HG03457 (cell line): ENCODE data around the gene VSX1.

Source experiments
- ATAC-seq: cut with Tn5 transposase; IDR thresholded peaks from one replicate; pipeline ENCODE4 v1.9.1; 2021; ENCODE audit warnings: moderate number of reproducible peaks; ENCODE audit not compliant: unreplicated experiment

Gene VSX1

DNA sequence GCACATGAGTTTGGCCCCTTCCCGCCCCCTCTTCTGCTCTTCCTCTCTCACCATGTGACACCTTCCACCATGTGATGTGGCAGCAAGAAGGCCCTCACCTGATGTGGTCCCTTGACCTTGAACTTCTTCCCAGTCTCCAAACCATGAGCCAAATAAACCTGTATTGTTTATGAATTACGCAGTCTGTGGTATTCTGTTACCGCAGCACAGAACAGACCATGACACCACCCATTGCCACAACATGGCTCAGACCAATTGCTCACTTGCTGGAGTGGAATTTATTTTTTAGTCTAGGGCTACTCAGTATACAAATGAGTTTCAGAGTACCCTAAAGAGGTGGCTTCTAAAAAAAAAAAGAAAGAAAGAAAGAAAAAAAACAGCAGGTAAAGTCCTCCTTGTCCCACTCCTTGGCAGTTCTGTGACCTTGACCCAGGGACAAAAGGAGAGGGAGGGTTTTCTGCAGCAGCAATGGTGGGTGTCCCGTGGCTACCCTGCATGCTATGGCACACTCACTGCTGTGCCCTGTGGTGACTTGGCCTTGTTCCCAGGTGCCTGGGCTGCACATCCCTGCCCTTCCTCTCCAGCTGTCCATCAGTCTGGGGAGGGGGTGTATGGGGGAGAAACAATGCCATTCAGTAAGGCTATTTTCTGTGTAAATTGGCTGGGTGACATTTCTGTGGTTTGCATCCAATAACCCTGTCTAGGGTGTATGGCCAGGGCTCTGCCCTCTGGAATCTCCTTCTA lies 5.4 kb upstream of the VSX1 start:
- no peak for ATAC-seq

DNA sequence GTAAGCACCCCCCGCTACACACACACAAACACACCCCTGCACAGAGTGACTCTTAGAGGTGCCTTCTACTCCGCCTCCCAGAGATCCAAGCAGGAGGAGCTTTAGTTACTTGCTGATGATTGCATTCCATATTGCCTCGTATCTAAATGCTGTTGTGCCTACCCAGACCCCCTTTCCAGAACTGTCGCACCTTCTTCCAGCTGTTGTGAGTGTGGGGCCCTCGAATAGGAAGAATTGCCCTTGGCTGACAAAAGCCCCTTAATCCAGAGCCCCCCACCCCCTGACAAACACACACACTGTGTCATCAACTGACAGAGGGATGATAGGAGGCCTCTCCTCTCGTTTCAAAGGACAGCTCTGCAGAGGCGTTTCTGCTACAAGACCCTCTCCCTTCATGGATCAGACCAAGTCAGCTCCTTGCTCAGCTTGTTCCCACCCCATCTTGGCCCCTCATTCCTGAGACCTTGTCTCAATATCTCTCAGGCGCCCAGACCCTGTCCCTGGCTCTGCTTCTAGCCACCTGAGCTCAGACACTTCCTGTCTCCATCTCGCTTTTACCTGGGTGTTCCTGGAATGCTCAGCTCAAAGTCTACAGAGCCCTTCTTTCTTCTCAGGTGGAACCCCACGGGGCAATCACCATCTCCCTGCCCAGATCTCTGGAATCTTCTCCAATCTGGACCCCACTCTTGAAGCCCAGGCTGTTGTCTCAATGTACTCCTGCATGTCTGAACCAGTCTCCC lies 4.0 kb upstream of the VSX1 start:
- no peak for ATAC-seq

DNA sequence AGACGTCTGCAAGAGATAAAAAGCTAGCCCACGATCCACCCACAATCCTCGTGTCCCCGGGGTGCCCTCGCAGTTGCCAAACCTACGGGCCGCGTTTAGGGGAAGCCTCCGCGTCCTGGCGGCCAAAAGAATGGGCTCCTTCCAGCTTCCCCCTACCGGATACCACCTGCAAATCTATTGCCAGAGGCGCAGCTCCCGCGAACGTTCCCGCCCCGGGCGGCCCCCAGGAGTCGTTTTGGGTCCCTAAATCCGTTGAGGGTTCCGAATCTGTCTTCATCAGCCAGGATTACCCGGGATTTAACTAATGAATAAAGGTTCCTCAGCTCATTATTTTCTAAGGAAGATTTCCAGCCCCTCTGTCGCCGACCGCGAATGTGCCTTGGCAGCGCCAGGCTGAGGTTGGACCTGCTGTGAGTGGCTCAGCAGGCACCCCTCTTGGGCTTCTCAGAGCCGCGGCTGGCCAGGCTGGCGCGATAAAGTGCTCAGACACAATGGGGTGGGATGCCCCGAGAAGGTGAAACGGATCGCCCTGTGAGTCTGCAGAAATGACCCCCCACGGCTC lies 2.8 kb upstream of the VSX1 start:
- ATAC-seq = no peak

DNA sequence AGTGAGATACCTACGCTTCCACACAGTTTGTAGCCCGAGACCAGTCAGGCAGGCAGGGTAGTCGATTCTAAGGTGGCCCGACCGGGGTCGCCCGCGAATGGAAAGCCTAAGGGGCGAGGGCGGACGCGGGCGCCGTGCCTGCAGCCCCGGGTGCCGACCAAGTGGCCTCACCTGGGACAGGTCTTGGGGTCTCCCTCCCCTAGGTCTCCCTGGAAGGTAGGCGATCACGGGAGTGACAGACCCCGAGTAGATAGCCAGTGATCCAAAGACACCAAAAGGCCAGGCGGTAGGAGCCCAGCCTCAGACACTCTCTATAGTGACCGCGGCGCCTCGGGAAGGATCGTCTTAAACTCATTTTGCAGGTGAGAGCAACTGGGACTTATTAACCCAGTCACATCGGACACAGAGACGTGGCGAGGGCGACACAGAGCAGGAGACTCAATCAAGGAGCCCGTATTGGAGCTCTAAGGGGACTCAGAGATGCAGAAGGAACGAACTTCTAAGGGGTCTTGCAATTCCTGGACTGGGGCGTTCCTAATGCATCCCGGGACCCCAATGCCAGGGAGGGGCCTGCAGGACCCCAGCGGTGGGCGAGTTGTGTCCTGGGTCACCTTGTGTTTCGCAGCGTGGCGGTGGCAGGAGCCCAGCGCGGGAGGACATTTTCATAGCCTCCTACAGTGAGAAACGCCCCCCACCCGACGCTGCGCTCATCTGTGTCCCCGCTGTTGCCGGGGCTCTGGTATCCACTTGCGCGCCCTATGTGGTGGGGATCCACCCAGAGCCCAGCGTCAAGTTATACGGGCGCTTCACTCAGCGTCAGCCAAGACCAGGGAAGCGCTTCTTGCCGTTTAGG lies 2.1 kb upstream of the VSX1 start:
- ATAC-seq = no peak

DNA sequence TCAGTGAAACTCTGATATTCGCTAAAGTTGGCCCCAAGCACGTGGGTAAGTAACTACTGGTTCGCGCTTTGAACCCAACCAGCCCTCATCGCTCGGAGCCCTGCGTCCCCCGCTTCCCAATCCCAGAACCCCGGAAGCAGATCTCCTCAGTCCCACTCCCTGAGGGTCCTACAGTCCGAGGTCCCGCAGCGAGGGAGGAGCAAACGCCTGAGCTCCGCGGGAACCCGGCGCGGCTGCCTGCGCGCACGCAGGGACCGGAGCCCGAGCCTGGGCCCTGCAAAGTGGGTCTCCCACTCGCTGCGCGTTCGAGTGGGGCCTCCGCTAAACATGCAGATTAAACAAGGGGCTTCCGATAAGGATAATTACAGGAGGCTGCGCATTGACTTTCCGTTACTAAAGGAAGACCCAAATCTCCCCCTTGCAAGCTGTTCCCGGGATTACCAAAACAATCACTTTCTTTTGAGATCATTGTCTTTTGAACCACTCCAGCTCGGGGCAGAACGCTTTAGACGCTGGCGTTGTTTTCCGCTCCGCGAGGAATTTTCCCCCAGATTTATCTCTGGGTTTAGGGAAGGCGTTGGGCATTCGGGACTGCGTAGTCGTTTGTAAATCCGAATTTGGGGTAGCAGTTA lies 1.3 kb upstream of the VSX1 start:
- no peak for ATAC-seq

DNA sequence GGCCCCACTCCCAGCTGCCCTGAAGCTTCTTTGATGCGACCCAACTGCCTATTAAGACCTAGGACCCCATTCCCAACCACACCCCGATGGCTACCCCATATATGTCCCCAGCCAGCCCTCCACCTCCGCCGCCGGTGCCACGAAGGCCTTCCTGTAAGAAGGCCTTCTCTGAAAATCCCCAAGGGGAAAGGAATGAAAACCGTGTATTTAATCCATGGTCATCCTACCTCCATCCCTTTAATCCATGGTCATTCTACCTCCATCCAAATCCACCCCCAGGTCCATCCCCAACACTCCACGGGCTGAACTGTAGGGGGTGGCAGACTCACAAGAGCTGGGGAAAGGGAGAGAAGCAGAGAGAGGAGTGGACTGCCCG lies 545 bp upstream of the VSX1 start:
- ATAC-seq = no peak

DNA sequence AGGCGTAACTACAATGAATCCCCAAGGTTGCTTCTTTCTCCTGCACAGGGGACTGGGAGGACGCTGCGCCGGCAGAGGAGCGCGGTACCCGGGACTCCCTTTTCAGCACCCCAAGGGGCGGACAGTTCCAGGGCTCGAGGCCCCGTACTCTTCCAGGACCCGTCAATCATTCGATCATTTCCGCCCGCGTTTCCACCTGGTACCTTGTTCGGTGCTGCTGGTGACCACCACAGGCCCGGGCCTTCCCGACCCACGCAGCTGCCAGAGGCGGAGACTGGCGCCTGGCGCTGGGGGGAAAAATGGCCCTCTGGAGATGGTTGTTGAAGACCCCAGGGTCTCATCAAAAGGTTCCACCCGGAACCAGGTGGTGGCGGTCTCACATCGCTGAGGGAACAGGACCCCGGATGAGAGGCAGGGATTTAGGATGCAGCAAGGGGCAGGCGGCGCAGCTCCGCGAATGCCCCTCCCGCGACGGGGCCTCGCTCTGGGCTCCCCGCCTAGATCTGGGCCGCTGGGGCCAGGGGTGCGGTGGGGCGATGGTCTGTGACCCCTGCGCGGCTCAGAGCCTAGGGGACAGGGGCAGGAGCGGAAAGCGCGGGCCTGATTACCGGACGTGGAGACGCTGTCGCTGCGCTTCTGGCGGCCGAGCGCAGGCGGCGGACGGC lies 744 bp downstream of the VSX1 start:
- ATAC-seq = no peak

DNA sequence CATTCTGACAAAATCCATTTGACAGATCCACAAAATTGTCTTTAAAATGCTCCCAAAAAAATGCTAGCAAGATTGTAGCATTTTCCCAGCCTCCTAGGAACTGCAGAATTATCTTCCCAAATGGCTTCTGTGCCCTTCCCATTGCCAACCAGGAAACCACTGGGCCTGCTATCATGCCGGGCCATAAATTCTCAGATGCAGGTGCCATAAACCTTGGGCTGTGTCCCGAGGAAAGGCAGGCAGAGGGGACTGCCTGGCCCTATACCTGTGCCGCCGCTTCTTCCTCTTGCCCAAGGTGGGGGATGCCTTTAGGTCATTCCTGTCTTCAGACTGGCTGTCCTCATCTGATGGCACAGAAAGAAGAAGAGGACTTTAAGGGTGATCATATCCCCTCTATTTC lies 2.8 kb downstream of the VSX1 start:
- no peak for ATAC-seq

DNA sequence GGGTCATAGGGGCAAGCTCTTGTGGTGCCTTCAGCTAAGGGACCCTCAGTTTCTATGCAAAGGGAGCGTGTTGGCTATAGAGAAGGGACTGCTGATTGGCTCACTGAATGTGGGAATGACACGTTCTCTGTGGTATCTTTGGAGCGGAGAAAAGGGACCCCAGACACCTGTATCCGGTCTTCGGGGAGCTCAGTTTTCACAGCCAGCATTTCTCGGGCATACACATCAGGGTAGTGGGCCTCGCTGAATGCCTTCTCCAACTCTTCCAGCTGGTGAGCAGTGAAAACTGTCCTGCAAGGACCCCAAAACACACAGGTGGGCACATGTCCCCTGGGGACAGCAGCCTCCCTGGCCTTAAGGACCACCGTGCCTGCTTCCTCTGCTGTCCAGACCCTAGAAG lies 3.3 kb downstream of the VSX1 start:
- ATAC-seq = no peak

DNA sequence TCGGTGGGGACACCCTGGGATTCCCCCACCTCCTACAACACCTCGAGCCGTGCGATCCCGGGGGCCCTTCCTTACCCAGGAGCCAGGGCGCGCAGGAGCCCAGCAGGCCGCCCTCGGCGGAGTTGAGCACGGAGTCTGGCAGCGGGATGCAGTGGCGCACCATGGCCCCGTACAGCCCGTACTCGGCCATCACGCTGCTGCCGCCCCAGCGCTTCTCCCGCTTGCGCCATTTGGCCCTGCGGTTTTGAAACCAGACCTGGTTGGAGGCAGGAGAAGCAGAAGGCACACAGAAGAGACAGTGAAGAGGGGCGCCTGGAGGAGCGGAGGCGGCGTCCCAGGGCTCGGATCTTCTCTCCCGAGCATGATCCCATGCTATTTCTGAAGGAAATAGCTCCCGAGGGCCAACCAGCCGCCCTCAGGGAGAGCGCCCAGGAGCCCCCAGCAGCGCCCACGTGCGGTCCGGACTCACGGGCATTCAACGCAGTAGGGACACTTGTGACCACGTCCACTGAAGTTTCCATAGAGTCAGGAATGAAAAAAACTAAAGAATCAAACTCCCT lies 4.3 kb downstream of the VSX1 start:
- no peak for ATAC-seq

DNA sequence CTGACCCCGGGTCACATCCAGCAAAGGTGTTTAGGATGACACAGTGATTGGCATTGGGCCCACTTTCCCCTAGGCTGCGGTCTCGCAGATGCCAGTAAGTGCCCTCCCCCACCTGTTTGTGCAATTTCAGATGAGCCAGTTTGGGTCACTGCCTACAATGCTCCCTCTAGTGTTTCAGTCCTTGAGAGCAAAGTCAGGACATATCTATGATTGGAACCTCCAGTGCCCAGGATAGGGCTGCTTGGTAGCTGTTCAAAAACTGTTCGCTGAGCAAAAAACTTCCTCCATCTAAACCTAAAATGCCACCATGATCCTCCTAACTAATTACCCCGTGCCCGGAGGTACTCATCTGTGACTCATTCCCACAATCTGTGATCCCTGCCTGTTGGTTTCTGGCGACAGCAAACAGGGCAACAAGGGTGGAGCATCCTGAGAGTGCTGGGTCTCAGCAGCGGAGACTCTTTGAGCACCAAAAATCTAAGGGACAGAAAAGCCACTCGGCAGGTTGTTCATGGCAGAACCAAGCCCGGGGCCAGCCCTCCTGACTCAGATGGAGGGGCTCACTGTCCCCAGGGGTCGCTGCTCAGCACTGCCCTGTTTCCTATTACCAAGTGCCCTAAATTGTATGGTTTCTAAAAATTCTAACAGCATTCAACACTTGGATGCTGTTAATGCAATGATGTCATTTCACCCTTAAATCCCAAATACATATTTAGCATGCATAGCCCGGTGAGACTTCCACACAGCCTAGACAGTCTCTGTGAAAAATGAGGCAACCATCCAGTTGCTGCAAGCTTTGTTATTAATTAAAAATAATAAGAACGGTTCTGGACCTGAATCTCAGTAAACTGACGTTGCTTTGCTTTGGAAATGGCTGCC lies 5.0 kb downstream of the VSX1 start:
- ATAC-seq = no peak

DNA sequence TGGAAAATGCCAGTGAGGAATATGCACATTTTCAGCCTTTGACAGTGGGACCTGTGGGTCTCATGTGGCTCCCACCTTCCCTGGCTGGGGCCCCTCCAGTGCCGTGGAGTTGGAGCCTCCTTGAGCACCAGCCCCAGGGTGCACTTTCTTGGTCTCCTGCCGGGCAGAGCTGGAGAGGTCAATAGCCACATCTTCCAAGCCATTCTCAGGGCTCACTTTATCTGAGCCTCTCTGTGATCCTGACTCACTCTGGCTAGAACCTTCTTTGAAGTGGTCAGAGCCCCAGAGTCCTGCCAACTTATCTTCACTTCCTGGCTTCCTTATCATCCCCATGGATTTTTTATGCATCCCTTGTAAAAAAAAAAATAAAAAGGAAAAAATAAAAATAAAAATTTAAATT lies 5.7 kb downstream of the VSX1 start:
- no peak for ATAC-seq

DNA sequence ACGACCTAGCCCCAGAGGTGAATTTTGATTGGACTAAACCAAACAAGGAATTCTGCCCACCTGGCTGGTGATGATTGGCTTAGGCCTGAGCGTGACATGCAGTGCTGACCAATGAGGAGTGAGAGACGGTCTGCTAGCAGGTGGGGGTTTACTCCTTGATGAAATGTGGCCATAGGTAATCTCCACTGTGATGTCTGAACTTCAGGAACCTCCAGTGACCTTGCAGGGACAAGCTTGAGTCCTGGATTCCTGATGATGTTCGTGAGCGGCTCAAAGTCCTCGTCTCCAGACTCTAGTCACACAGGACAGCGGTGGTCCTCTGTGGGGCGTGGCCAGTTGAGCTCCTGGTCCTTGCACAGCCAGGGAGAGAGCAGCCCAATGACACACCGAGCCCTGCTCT lies 8.4 kb downstream of the VSX1 start:
- ATAC-seq = no peak

DNA sequence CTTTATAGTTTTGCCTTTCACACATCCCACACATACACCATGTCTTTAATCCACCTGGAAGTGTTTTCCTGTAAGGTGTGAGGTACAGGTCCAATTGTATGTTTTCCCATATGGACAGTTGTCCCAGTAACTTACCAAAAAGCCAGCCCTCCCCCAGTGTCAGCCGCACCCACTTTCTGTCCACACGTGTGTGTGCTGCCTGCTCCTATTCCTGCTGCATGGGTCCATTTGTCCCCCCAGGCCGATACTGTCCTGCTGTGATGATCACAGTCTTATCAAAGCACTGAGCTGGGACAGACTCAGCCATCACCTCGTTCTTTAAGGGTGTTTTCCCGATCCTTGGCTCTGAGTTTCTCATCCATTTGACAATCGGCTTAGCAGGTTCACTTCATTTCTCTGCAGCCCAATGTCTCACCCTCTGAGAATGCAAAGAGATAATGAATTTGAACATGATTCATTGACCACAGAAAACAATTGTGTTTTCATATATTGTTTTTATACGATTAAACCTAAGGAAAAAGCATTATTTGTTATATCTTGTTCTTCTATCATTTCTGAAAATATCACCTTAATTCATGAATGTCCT lies 9.6 kb downstream of the VSX1 start:
- no peak for ATAC-seq

DNA sequence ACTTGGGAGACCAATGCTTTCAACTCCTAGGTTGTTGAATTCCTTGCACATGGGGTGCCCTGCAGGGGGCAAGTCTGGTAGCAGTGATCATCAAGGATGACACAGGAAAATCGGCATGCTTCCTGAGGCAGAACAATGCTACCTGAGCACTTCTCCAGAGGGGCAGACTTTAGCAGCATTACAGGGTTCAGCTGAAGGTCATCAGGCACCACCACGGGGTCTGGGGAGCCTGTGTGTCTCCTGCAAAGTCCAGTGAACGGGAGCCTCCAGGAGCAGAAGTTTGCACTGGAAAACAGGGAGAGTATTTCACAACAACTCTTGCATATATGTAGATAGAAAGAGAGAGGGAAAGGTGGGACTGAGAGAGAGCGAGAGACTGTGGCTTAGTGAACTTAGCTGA lies 10.2 kb downstream of the VSX1 start:
- ATAC-seq = no peak

DNA sequence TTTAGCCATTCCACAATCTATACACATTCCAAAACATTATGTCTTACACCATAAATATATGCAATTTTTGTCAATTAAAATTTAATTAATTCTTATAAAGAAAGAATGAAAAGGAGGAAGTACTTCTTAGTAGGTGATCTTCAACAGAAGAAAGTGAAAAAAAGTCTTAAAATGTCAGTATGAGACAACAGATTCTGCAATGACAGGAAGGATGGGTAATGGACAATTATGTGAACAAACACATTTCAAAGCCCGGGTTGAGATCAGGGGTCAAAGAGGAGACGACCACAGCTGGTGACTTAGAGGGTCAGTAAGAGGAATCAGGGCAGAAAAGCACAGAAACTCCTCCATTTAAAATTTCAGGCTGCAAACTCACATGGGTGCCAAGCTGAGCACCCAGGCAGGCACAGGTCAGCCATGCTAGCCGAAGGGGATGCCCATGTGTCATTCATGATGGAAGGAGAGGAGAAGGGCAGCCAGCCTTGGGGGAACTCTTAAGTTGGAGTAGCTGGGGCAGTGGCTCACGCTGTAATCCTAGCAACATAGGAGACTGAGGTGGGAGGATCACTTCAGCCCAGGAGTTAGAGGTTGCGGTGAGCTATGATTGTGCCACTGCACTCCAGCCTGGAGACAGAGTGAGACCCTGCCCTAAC lies 11.0 kb downstream of the VSX1 start:
- no peak for ATAC-seq

DNA sequence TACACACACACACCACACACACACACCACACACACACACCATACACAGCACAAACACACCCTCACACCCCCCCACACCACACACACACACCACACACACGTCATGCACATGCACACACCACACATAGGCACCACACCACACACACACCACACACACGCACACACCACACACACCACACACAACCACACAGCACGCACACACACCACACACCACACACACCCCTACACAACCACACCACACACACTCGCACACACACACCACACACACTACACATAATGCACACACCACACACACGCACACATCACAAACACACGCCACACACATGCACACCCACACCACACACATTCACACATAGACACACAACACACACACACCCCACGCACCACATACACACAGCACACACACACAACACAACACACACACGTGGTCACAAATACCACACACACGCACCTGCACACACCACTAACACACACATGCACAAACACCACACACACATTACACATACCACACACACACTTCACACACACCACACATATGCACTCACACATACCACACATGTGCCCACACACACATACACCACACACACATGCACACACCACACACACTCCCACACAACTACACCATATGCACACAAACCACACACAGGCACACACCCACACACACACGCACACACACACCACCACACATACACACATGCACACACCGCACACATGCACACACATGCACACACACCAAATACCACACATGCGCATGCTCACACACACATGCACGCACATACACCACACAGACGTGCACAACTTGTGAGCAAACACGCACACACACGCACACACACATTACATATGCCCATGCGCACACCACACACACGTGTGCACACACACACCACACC lies 14.6 kb downstream of the VSX1 start:
- no peak for ATAC-seq
